Breast epithelium (tissue), 3 donors: ENCODE data around the gene GRIN2C.

Experiments used
- CTCF ChIP-seq, 3 donors: fragments of 450-650 bp; IDR thresholded peaks; one replicate each; pipeline ENCODE4 v1.5.1; 2016 to 2017; ENCODE audit warnings: antibody characterized with exemption in 3 of 3, mild to moderate bottlenecking in 3 of 3, moderate library complexity in 3 of 3
- POLR2A ChIP-seq: fragments of 450-650 bp; IDR thresholded peaks from one replicate; pipeline ENCODE4 v1.6.1; 2016; ENCODE audit warnings: antibody characterized with exemption, mild to moderate bottlenecking, moderate library complexity

GRCh38 chr17:74874615-74875037 lies 14.9 kb upstream of the GRIN2C start:
- TF ChIP-seq CTCF (IDR thresholded peaks at IDR 0.05) = no peak
- TF ChIP-seq POLR2A = no peak
